OCI-LY3 (cell line): ENCODE data around the gene CMSS1.

Experiments used
- EZH2phosphoT487 ChIP-seq: fragments of 200-600 bp; shearing (Covaris generic); IDR thresholded peaks from 2 replicates; pipeline ENCODE4 v1.6.1; 2018; ENCODE audit warnings: antibody characterized with exemption, mixed run types, low read depth
- TF ChIP-seq, protein P1 (sequence below): fragments of 200-600, 300-600 bp; sonication (generic); IDR thresholded peaks from 2 replicates; pipeline ENCODE4 v1.5.1; 2014; ENCODE audit warnings: antibody characterized with exemption, low read length, low read depth

DNA sequence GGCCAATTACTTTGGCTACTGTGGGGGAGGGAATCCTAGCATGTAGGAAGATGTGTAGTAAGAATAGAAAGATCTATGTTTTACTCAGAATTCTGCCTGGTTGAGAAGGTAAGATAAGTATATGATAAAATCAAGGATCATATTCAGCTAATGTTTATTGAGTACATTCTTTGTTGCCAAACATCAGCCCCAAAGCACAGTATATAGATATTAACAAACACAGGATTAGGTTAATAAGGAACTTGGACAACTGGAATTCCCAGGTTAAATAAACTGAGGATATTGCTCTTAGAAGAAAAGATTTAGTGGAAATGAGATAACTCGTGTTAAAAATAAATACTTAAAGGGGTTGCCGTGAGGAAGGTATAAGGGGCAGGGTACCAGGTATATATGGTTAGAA, 167.0 kb downstream of the CMSS1 start:
- TF ChIP-seq EZH2phosphoT487, result no peak
- TF ChIP-seq, protein P1, sequence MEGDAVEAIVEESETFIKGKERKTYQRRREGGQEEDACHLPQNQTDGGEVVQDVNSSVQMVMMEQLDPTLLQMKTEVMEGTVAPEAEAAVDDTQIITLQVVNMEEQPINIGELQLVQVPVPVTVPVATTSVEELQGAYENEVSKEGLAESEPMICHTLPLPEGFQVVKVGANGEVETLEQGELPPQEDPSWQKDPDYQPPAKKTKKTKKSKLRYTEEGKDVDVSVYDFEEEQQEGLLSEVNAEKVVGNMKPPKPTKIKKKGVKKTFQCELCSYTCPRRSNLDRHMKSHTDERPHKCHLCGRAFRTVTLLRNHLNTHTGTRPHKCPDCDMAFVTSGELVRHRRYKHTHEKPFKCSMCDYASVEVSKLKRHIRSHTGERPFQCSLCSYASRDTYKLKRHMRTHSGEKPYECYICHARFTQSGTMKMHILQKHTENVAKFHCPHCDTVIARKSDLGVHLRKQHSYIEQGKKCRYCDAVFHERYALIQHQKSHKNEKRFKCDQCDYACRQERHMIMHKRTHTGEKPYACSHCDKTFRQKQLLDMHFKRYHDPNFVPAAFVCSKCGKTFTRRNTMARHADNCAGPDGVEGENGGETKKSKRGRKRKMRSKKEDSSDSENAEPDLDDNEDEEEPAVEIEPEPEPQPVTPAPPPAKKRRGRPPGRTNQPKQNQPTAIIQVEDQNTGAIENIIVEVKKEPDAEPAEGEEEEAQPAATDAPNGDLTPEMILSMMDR, result no peak
